Progenitor cell of endocrine pancreas (in vitro differentiated cells): ENCODE results near the gene PEX10. TPM values are rescaled to one million over a fixed set of nuclear protein-coding genes. Genes with fewer than 3 reads are reported as not detected.

ENCODE experiments used
- DNase-seq: peaks from one replicate; pipeline ENCODE4 v3.0.0; 2021; ENCODE audit warnings: low spot score; ENCODE audit not compliant: unreplicated experiment
- H3K27ac Mint-ChIP-seq: 2 replicates; pipeline ENCODE4 v1.8.0; 2021; ENCODE audit warnings: mild to moderate bottlenecking, moderate library complexity, mixed read lengths
- H3K27me3 Mint-ChIP-seq: 2 replicates; pipeline ENCODE4 v1.8.0; 2021; ENCODE audit warnings: mixed read lengths
- H3K36me3 Mint-ChIP-seq: 2 replicates; pipeline ENCODE4 v1.8.0; 2022; ENCODE audit warnings: mixed read lengths; ENCODE audit not compliant: insufficient read depth
- H3K4me1 Mint-ChIP-seq: 2 replicates; pipeline ENCODE4 v1.8.0; 2021; ENCODE audit warnings: low read depth, mixed read lengths
- H3K4me3 Mint-ChIP-seq: 2 replicates; pipeline ENCODE4 v1.8.0; 2021; ENCODE audit warnings: low read depth, mild to moderate bottlenecking, moderate library complexity, mixed read lengths
- H3K9me3 Mint-ChIP-seq: 2 replicates; pipeline ENCODE4 v1.8.0; 2021; ENCODE audit warnings: low read depth, mixed read lengths
- total RNA-seq: library from RNA; stranded (reverse); gene quantifications from 2 replicates; pipeline ENCODE4 v1.2.1, GENCODE V29; 2021
- TF ChIP-seq, protein P1 (sequence below): fragments of 200-600 bp; sonication (generic); IDR thresholded peaks from one replicate; pipeline ENCODE4 v1.5.0; 2021; ENCODE audit warnings: antibody characterized with exemption, mild to moderate bottlenecking; ENCODE audit not compliant: unreplicated experiment

Gene PEX10
- total RNA-seq, 1 donor from 2014 or later, result 27.5 TPM

DNA sequence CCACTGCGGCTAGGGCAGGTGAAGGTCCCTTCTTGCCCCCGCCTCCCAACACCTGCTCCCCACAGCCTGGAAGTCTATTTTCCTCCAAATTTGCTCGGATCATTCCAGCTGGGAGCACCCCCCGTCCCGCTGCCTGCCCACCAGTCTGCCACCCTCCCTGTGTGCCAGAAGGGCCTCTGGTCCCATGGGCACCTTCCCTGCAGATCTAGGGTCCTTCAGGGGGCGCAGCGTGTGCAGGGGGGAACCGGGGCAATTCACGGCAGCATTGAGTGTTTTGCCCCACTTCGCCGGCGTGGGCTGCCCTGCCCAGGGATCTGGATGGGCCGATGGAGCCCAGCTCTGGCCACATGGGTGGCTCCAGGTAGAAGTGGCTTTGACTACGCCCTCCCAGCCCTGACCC is 26.3 kb upstream of the PEX10 start:
- Mint-ChIP-seq H3K36me3 (no peaks in the 10 kb centered on the region), H3K9me3 (no peaks in the 10 kb centered on the region), H3K4me1 (no peaks in the 10 kb centered on the region), H3K27ac (no peak overlapping the region), H3K27me3 (peaks cover 39% of the 10 kb centered on the region), H3K4me3 (no peak overlapping the region)
- no peak for DNase-seq
- TF ChIP-seq, protein P1, sequence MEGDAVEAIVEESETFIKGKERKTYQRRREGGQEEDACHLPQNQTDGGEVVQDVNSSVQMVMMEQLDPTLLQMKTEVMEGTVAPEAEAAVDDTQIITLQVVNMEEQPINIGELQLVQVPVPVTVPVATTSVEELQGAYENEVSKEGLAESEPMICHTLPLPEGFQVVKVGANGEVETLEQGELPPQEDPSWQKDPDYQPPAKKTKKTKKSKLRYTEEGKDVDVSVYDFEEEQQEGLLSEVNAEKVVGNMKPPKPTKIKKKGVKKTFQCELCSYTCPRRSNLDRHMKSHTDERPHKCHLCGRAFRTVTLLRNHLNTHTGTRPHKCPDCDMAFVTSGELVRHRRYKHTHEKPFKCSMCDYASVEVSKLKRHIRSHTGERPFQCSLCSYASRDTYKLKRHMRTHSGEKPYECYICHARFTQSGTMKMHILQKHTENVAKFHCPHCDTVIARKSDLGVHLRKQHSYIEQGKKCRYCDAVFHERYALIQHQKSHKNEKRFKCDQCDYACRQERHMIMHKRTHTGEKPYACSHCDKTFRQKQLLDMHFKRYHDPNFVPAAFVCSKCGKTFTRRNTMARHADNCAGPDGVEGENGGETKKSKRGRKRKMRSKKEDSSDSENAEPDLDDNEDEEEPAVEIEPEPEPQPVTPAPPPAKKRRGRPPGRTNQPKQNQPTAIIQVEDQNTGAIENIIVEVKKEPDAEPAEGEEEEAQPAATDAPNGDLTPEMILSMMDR, result no peak

DNA sequence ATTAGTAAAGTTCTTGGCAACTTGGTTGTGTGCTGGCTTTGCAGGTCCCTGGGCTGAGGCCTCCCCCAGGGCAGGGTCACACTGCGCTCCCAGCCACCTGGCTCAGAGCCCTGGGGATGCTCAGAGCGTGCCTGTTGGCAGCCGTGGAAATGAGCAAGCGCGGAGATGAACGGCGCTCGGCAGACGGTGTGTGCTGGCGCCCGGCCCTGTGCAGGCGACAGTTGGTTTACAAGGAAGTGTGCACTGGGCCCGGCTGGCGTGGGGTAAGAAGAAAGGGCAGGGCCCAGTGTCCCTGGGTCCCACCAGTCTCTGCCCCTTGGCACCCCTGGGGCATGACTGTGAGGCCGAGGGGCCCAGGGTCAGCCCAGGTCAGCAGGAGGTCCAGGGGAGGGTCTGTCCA is 25.7 kb upstream of the PEX10 start:
- Mint-ChIP-seq H3K9me3 (no peaks in the 10 kb centered on the region), H3K36me3 (no peaks in the 10 kb centered on the region), H3K27ac (no peak overlapping the region), H3K4me3 (no peak overlapping the region), H3K4me1 (no peaks in the 10 kb centered on the region), H3K27me3 (peaks cover 42% of the 10 kb centered on the region)
- no peak for DNase-seq
- TF ChIP-seq, protein P1, result no peak

DNA sequence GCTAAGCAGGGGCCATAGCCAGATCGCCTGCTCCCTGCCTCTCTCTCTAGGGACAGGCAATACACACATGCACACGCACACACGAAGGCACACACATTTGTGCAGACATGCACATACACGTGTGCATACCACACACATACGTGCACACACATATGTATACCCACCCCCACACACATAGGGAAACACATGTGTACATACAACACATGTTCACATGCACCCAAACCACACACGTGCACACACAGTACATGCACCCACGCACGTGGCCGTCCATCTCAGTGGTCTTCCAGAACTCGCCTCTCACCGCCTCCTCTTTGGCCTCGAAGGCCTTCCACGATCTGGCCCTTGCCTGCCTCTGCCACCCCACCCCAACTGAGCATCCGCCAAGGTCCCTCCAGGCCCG is 25.3 kb upstream of the PEX10 start:
- H3K27ac Mint-ChIP-seq, result no peak overlapping the region
- TF ChIP-seq, protein P1, result no peak
- H3K4me3 Mint-ChIP-seq, result no peak overlapping the region
- H3K9me3 Mint-ChIP-seq, result no peaks in the 10 kb centered on the region
- no peaks in the 10 kb centered on the region for H3K36me3 Mint-ChIP-seq
- H3K27me3 Mint-ChIP-seq, result peaks cover 39% of the 10 kb centered on the region
- no peak for DNase-seq
- no peaks in the 10 kb centered on the region for H3K4me1 Mint-ChIP-seq

DNA sequence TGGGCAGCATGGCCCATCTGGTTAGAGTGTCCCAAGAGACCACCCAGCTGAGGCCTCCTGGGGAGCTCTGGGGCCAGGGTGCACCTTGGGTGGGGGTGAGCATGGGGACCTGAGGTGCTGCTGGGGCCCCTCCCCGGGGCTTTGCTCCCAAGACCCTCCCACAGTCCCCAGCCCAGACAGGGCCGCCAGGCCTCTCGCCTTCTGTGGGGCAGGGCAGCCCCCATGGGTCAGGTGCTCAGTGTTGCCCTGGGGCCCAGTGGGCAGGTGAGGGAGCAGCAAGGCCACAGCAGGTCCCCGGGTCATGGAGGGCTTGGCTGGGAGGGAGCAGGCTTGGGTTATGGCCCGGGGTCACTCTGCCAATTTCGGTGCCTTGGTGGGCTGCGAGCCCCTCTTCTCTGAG is 24.5 kb upstream of the PEX10 start:
- H3K9me3 Mint-ChIP-seq, result no peaks in the 10 kb centered on the region
- H3K4me3 Mint-ChIP-seq, result no peak overlapping the region

DNA sequence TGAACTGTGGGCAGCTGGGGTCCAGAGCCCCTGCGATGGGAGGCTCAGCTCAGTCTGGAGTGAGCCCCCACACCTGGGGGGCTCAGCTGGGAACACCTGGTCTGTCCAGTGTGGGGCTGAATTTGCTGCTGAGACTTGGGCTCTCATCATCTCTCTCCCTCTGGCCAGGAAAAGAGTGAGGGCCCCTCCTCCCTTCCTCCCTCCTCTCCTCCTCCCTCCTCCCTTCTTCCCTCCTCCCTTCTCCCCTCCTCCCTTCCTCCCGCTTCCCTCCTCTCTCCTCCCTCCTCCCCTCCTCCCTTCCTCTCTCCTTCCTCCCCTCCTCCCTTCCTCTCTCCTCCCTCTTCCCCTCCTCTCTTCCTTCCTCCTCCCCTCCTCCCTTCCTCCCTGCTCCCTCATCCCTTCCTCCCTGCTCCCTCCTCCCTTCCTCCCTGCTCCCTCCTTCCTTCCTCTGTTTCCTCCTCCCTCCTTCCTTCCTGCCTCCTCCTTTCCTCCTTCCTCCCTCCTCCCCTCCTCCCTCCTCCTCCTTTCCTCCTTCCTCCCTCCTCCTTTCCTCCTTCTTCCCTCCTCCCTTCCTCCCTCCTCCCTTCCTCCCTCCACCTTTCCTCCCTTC is 23.5 kb upstream of the PEX10 start:
- no peak overlapping the region for H3K4me3 Mint-ChIP-seq
- DNase-seq, result no peak
- peaks cover 25% of the 10 kb centered on the region for H3K27me3 Mint-ChIP-seq
- H3K36me3 Mint-ChIP-seq, result no peaks in the 10 kb centered on the region
- no peak overlapping the region for H3K27ac Mint-ChIP-seq
- H3K9me3 Mint-ChIP-seq, result no peaks in the 10 kb centered on the region
- H3K4me1 Mint-ChIP-seq, result no peaks in the 10 kb centered on the region
- TF ChIP-seq, protein P1, result no peak

More for the DNA sequence above, 24.5 kb upstream of the PEX10 start:
- TF ChIP-seq, protein P1, result no peak
- Mint-ChIP-seq H3K36me3 (no peaks in the 10 kb centered on the region), H3K27ac (no peak overlapping the region), H3K4me1 (no peaks in the 10 kb centered on the region), H3K27me3 (peaks cover 31% of the 10 kb centered on the region)
- no peak for DNase-seq
